ENCODE measurements around the gene CANT1.

- TF ChIP-seq POLR2A (IDR thresholded peaks at IDR 0.05; ENCODE audit: borderline replicate concordance, extremely low read depth, insufficient read depth, insufficient read length) (no peak), POLR2AphosphoS5 (IDR thresholded peaks at IDR 0.05; ENCODE audit: low read depth, low read length) (no peak), RAD21 (IDR thresholded peaks at IDR 0.05; ENCODE audit: low read depth) (no peak), MAX (IDR thresholded peaks at IDR 0.05) (no peak), REST (IDR thresholded peaks at IDR 0.05; ENCODE audit: low read depth) (no peak), FOSL1 (IDR thresholded peaks at IDR 0.05; ENCODE audit: low read depth) (no peak), CTCF (IDR thresholded peaks at IDR 0.05 in 2 of 3, conservative IDR thresholded peaks at IDR 0.05 in 1 of 3; ENCODE audit: borderline replicate concordance in 1 of 3, insufficient read depth in 1 of 3, low read depth in 2 of 3, low read length in 2 of 3) (no peak), EZH2phosphoT487 (IDR thresholded peaks at IDR 0.05; ENCODE audit: borderline replicate concordance) (no peak), EZH2 (IDR thresholded peaks at IDR 0.05) (no peak), JUND (IDR thresholded peaks at IDR 0.05) (no peak)
These were observed 29.0 kb downstream of the CANT1 start for GRCh38 chr17:78980624-78980972.

All from HCT116 (cell line).